Measurements from ENCODE around the gene GATAD2A. TPM values are rescaled to one million over a fixed set of nuclear protein-coding genes. Genes with fewer than 3 reads are reported as not detected.

Gene GATAD2A
- total RNA-seq, 1 experiment from 2014 or later, result 121 TPM

- no peak for DNase-seq (ENCODE audit: low read depth)
Measured at GRCh38 chr19:19530423-19530804, 124.9 kb downstream of the GATAD2A start.

DNA sequence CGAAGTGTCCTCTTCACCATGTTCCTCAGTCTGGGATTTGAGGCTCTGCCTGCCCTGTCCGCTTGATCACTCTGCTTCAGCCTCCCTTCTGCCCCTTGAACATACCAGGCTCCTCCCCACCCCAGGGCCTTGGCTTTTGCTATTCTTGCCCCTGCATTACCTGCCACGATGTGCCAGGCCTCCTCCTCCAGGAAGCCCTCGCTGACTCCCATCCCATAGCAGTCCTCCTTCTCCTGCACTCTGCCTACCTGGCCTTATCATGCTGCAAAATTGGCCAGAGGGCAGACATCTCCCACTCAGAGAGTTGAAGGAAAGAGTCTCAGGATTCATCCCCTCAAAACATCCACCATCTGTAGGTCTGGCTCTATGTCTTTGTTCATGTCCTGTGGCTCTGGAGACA, 125.4 kb downstream of the GATAD2A start:
- DNase-seq (ENCODE audit: low read depth), result no peak

DNA sequence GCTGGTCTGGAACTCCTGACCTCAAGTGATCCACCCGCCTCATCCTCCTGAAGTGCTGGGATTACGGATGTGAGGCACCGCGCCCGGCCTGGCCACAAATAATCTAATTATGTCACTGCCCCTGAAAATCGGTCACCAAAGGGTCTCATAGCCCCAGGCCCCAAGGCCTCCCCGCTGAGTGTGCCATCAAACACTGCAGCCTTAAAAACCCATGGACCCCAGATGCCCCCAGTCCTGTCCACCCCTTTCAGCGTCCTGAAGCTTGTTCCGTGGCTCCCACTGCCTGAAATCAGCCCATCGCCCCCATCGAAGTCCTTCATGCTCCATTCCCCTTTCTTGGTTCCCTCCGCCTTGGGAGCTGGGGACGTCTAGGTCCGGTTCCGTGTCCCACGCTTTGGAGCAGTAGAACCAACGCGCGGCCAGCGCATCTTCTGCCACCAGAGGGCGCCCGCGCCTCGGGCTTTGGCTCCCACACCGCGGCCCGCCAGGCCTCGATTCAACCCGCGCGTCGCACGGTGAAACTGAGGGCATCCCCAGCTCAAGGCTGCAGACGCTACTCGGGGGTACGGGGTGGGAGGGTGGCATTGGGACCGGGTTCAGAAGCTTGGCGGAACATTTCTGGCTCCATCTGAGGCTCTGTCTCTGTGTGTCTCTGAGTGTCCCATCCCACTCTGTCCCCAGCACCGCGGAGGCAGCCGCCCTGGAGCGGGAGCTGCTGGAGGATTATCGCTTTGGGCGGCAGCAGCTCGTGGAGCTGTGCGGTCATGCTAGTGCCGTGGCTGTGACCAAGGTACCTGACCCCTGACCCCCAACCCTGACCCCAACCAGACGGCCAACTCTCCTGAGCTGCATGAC, 126.7 kb downstream of the GATAD2A start:
- DNase-seq (ENCODE audit: low read depth), result peak; percentile 27

DNA sequence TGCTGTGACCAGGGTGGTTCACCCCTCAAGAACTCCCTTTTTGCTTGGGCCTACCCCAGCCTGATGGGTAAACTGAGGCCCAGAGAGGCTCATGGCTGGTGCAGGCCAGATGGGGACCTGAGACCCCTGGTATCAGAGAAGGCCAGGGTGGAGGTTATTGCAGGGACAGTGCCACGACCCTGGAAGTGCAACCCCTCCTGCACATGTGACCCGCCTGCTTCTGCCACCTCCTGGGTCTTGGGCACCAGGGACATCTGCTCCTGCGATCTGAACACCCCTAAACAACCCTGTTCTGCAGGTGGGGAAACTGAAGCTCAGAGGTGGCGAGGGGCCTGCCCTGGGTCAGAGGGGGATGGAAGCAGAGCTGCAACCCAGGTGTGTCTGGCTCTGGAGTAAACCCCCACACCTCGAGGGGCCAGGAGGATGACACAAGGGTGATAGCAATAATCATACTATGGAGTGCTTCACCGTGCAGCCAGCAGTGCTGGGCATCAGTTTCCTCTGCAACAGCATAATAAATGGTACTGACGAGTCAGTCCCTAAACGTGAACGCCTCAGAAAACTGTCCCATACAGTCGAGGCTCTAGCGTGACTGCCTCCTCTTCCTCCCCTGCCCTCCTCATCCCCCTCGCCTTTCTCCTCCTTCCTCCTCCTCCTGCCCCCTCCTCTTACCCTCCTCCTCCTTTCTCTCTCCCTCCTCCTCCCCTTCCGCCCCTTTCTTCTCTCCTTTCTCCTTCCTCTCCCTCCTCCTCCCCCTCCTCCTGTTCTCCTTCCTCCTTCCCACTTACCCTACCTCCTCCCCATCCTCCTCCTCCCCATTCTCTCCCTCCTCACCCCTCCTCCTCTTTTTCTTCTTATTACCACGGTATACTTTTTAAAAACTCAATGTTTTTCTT, 127.6 kb downstream of the GATAD2A start:
- DNase-seq (ENCODE audit: low read depth), result no peak

DNA sequence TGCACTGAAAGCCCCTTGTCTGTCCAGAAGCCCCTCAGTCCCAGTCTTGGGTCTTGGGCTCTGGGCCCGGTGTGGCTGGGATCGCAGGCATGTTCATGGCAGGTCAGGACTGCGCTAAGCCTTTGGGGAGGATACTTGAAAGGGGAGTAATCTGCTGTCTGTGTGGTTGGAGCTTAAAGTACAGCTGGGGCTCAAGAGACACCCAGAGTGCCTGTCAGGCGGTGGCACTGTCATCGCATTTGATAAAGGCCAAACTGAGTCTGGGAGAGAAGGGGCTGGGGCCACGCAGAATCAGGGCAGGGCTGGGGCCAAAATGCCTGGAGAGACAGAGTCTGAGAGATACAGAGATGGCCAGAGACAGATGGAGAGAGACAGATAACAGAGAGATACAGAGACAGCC, 128.4 kb downstream of the GATAD2A start:
- DNase-seq (ENCODE audit: low read depth), result no peak

DNA sequence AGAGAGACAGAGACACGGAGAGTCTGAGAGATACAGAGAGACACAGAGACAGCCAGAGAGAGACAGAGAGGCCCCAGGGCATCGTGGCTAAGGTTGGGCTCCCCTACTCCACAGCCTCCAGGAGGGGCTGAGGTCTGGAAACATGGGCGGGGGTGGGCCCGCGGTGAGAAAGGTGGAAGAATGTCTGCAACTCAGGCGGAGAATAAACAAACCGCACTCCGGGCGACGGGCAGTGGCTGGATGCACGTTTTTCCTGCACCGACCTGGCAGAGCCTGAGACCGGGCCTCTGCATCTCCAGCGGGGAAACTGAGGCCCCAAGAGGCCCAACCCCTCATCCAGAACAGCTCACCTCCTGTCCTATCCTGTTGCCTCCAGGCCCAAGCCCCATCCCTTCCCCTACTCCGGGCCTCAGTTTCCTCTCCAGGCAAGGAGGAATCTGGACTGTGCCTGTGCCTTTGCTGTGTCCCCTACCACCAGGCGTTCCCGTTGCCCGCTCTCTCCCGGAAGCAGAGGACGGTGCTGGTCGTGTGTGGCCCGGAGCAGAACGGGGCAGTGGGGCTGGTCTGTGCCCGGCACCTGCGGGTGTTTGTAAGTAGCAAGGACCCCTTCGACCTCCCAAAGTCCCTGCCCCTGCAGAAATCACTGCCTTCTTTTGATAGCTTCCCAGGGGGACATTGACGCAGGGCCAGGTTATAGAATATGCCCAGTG, 129.2 kb downstream of the GATAD2A start:
- no peak for DNase-seq (ENCODE audit: low read depth)

GRCh38 chr19:19535311-19536191, 130.1 kb downstream of the GATAD2A start:
- DNase-seq (ENCODE audit: low read depth), result no peak

GRCh38 chr19:19537075-19538048, 131.9 kb downstream of the GATAD2A start:
- DNase-seq (ENCODE audit: low read depth), result no peak

DNA sequence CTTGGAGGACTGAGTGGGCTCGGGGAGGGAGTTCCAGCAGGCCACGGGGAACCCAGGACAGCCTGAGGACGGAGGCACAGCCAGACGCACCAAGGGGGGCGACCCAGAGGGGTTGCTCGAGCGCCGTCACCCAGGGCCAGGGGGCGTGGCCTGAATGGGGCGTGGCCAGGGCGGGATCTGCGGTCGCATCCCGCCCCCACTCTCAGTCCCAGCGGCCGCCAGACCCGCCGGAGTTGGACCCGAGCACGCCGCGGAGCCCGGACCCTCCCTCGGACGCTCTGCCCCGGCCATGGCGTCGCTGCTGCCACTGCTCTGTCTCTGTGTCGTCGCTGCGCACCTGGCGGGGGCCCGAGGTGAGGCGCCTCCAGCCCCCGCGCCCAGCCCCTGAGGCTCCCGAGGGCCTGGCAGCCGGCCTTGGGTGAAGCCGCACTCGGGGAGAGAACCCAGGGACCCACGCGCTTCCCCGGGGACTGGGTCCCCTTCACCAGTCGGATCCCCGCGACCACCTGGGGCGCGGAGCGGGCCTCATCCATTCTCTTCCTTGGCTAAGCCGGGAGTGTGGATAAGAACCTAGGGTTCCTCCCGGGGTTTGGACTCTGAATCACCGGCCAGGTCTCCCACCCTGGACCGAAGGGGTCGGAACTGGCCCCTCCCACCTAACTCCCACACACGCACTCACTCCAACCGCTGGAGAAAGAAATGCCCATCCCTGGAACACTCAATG, 132.7 kb downstream of the GATAD2A start, which contains the start of gene CILP2:
CILP2 (plus strand) TSS at position 205 of the 724 bp plus-strand sequence; CDS start at position 290, 85 bp downstream.
- DNase-seq (ENCODE audit: low read depth), result no peak

DNA sequence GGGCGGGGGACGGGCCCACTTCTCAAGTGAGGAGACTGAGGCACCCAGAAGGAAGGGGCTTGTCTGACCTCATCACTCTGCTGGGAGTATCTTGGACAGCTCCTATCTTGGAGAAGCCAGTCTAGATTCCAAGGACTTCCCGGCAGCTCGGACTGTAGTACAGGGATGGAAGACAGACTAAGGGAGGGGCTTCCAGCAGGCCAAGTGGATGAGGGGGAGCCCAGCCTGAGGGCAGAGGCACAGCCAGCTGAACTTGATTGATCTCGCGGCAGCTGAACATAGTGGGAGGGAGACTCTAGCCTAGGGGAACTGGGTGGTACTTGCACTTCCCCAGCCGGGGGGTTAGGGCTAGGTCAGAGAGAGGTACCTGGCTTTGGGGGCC, 133.3 kb downstream of the GATAD2A start:
- DNase-seq (ENCODE audit: low read depth), result no peak

DNA sequence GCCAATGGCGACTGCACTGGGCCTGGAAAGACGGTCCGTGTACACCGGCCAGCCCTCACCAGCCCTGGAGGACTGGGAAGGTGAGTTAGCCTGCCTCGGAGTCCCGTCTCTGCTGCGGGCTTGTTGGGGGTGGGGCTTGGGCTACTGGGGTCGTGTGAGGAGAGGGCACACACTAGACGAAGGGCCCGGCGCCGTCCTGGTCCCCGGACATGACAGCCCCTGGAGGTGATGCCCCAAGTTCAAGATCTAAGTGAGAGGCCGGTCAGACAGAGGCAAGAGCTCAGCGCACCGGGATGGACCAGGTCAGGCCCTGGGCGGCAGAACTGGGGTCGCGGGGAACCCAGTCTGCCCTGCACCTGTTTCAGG, 134.2 kb downstream of the GATAD2A start:
- DNase-seq (ENCODE audit: low read depth), result no peak

DNA sequence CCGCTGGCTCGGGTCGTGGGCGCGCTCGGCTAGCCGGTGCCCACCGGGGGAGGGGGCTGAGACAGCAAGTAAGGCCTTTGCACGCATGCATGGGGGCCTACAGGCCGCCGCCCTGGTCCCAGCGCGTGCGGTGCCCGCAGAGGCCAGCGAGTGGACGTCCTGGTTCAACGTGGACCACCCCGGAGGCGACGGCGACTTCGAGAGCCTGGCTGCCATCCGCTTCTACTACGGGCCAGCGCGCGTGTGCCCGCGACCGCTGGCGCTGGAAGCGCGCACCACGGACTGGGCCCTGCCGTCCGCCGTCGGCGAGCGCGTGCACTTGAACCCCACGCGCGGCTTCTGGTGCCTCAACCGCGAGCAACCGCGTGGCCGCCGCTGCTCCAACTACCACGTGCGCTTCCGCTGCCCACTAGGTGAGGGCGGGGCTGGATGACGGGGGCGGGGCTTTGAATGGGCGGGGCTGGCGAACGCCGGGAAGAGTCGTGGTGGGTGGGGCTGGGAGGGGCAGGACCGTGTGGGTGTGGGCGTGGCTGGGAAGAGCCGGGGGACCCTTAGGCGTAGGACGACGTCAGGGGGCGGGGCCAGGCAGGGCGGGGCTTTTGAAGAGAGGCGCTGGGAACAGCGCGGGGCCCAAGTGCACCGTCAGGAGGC, 134.7 kb downstream of the GATAD2A start:
- no peak for DNase-seq (ENCODE audit: low read depth)

- DNase-seq (ENCODE audit: low read depth), result no peak
Measured at GRCh38 chr19:19540715-19541515, 135.4 kb downstream of the GATAD2A start.

GRCh38 chr19:19541616-19542015, 136.1 kb downstream of the GATAD2A start:
- no peak for DNase-seq (ENCODE audit: low read depth)

- DNase-seq (ENCODE audit: low read depth), result no peak
Measured at GRCh38 chr19:19542507-19542906, 137.0 kb downstream of the GATAD2A start.

- DNase-seq (ENCODE audit: low read depth), result no peak
Measured at GRCh38 chr19:19543101-19543500, 137.6 kb downstream of the GATAD2A start.

DNA sequence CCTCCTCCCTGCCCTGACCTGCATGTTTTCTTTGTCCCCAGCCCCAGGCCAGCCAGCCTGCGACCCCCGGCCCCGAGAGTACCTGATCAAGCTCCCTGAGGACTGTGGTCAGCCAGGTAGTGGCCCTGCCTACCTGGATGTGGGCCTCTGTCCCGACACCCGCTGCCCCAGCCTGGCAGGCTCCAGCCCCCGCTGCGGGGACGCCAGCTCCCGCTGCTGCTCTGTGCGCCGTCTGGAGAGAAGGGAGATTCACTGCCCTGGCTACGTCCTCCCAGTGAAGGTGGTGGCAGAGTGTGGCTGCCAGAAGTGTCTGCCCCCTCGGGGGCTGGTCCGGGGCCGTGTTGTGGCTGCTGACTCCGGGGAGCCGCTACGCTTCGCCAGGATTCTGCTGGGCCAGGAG, 138.2 kb downstream of the GATAD2A start:
- no peak for DNase-seq (ENCODE audit: low read depth)
